Measurements from ENCODE around the gene SCNN1G. TPM values are rescaled to one million over a fixed set of nuclear protein-coding genes. Genes with fewer than 3 reads are reported as not detected.

Gene SCNN1G, protein sequence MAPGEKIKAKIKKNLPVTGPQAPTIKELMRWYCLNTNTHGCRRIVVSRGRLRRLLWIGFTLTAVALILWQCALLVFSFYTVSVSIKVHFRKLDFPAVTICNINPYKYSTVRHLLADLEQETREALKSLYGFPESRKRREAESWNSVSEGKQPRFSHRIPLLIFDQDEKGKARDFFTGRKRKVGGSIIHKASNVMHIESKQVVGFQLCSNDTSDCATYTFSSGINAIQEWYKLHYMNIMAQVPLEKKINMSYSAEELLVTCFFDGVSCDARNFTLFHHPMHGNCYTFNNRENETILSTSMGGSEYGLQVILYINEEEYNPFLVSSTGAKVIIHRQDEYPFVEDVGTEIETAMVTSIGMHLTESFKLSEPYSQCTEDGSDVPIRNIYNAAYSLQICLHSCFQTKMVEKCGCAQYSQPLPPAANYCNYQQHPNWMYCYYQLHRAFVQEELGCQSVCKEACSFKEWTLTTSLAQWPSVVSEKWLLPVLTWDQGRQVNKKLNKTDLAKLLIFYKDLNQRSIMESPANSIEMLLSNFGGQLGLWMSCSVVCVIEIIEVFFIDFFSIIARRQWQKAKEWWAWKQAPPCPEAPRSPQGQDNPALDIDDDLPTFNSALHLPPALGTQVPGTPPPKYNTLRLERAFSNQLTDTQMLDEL
- total RNA-seq, result 0.04 and 0.08 TPM in 2 replicates

DNA sequence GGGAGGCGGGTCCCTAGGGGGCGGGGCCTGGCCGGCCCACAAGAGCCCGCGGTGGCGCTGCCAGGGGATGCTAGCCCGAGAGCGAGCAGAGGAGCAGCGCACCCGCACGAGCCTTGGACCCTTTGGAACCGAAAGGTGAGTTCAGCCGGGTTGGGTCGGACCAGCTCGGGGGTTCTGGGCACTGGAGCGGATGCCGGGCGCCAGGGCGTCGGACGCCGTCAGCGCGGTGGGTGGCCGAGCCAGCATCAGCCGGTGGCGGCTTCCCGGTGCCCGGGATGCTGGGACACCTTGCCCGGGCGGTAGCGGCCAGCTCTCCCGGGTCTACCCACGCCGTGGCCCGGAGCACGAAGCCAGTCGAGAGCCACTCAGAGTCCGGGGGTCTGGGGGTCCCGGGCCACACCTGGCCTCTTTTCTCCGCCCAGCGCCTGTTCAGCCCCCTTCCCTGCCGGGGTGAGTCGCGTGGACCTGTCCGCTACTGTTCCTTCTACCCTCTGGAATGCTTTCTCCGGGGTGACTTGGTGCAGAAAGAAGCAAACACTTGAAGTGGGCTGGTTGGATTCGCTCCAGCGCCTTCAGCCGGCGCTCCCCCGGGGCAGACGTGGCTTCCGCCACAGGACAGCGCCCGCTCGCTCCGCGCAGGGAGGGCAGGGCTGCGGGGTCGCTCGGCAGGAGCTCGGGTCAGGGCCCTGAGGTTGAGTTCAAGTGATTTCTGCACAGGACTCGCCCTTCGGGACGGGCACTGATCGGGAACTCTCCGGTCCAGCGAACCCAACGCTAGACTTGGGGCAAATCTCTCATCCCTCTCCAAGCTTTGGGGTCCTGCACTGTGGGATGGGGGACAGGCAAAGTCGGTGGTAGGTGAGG, at the start of gene SCNN1G:
TSS of gene SCNN1G (plus strand) at position 67 of the 864 bp plus-strand sequence. CDS start 3,527 bp downstream, outside the sequence.

DNA sequence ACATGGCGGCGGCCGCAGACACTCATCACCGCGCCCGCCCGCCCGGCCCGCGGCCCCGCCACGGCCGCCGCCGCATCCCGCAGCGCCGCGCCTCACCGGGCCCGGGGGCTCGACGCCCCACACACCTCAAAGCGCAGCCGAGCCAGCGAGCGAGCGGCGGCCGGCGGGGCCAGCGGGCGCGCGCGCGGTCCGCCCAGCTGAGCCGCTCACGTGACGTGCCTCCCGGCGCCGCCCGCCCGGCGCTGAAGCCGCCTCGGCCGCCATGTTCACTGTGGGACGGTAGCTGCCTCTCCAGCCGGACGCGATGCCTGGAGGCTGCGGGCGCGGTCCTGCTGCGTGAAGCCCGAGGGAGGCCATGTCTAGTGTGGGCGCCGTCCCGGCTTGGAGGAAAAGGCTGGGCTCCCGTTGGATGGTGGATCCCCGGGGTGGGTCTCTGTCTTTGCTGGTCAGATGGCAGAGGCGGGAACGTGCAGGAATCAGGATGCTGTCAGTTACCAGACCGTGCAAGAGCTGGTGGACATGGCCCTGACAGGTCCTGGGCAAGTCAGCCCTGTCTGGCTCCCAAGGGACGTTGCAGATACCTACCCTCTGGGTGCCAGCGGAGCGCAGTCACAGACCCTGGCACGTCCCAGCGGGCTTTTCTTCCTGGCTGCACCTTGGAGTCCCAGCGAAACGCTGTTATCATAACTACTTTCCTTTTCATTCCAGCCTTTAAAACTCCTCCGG, 33.1 kb upstream of the SCNN1G start, which contains the start of gene USP31:
TSS of gene USP31 (minus strand) at position 186 of the 726 bp plus-strand sequence. CDS start at position 4, 182 bp downstream.

Other genes with a start within 250 kb of the SCNN1G start
- gene USP31, start 33.3 kb upstream of the SCNN1G start, total RNA-seq, result 9.2 and 12.3 TPM in 2 replicates
- 0.16 TPM in 1 of 2 replicates, not detected in the other for gene SCNN1B, start 119.6 kb downstream of the SCNN1G start, total RNA-seq

Data from hair follicular keratinocyte (primary cell).